HL-60 (cell line): Measurements from ENCODE around the gene RESF1.
A peak's percentile ranks its signal among the peaks of the same experiment; 100 is the strongest.

Experiments
- DNase-seq, 2 experiments: peaks; one replicate each; pipeline ENCODE4 v3.0.0-alpha.2; 2010 to 2020; ENCODE audit warnings: low read depth in 1 of 2, low spot score in 1 of 2
- H3K27ac ChIP-seq: fragments of 250-450 bp; sonication (Bioruptor Pico); replicated peaks from 2 replicates; pipeline ENCODE4 v1.5.1; 2020; ENCODE audit warnings: mild to moderate bottlenecking, moderate library complexity
- H3K27me3 ChIP-seq: fragments of 250-450 bp; sonication (Bioruptor Pico); 2 replicates; pipeline ENCODE4 v1.5.1; 2021; ENCODE audit warnings: mild to moderate bottlenecking, moderate library complexity; ENCODE audit not compliant: insufficient read depth, poor library complexity, severe bottlenecking
- H3K4me3 ChIP-seq: replicated peaks from 2 replicates; pipeline ENCODE4 v1.5.1; 2011; ENCODE audit warnings: mild to moderate bottlenecking, control low read depth, low read length; ENCODE audit not compliant: insufficient read depth
- GABPA ChIP-seq: IDR thresholded peaks from 2 replicates; pipeline ENCODE4 v1.6.1; 2012; ENCODE audit warnings: low read depth
- POLR2AphosphoS5 ChIP-seq: IDR thresholded peaks from 2 replicates; pipeline ENCODE4 v1.6.1; 2012; ENCODE audit warnings: low read depth
- SPI1 ChIP-seq: IDR thresholded peaks from 2 replicates; pipeline ENCODE4 v1.6.1; 2012; ENCODE audit warnings: low read depth, mild to moderate bottlenecking, borderline replicate concordance
- TF ChIP-seq, protein P1 (sequence below): IDR thresholded peaks from one replicate; pipeline ENCODE4 v1.5.1; 2011; ENCODE audit warnings: low read length, control low read depth, inconsistent platforms; ENCODE audit not compliant: insufficient read depth
- TF ChIP-seq, protein P2 (sequence below): IDR thresholded peaks from 2 replicates; pipeline ENCODE4 v1.6.1; 2012; ENCODE audit warnings: low read depth; ENCODE audit not compliant: insufficient replicate concordance

Gene RESF1

DNA sequence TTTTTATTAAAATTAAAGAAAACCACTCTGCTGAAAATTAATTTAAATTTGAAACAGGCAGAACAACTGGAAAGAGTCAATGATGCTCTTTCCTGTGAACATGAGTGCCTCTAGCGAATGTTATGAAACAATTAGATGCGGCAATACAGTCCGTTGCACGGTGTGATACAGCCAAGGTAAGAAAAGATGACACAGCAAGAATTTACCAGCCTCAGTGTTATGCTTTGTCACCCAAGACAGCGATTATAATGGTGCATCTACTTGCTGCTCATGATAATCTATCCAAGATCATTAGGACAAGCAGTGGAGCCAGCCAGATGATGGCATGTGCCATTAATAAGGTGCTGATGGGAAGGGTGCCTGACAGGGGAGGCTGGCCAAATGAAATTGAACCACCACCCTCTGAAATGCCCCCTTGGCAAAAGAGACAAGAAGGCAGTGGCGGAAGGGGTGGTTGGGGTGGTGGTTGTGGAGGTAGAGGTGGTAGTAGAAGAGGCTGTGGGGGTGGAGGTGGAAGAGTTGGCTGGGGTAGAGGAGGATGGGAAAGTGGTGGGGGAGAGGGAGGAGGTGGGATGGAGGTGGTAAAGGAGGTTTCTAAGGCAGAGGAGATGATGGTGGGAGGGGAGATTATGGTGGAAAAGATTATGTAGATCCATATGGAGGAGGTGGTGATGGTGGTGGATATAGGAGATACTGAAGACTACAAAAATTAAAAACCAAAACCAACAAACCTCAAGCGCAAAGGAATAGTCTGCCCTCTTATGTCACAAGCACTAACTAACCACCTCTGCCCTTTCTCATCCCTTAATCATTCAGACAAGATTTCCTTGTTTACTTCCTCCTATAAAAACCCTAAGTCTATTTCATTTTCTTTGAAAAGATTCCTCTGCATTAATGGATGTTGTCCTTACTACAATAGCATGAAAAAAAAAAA lies 4.0 kb upstream of the RESF1 start:
- Histone ChIP-seq H3K27me3 (no peaks in the 10 kb centered on the region), H3K4me3 (no peak overlapping the region), H3K27ac (no peak overlapping the region)
- no peak for DNase-seq
- no peak for TF ChIP-seq SPI1
- TF ChIP-seq GABPA: no peak
- TF ChIP-seq POLR2AphosphoS5: no peak
- TF ChIP-seq, protein P1, sequence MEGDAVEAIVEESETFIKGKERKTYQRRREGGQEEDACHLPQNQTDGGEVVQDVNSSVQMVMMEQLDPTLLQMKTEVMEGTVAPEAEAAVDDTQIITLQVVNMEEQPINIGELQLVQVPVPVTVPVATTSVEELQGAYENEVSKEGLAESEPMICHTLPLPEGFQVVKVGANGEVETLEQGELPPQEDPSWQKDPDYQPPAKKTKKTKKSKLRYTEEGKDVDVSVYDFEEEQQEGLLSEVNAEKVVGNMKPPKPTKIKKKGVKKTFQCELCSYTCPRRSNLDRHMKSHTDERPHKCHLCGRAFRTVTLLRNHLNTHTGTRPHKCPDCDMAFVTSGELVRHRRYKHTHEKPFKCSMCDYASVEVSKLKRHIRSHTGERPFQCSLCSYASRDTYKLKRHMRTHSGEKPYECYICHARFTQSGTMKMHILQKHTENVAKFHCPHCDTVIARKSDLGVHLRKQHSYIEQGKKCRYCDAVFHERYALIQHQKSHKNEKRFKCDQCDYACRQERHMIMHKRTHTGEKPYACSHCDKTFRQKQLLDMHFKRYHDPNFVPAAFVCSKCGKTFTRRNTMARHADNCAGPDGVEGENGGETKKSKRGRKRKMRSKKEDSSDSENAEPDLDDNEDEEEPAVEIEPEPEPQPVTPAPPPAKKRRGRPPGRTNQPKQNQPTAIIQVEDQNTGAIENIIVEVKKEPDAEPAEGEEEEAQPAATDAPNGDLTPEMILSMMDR: no peak

DNA sequence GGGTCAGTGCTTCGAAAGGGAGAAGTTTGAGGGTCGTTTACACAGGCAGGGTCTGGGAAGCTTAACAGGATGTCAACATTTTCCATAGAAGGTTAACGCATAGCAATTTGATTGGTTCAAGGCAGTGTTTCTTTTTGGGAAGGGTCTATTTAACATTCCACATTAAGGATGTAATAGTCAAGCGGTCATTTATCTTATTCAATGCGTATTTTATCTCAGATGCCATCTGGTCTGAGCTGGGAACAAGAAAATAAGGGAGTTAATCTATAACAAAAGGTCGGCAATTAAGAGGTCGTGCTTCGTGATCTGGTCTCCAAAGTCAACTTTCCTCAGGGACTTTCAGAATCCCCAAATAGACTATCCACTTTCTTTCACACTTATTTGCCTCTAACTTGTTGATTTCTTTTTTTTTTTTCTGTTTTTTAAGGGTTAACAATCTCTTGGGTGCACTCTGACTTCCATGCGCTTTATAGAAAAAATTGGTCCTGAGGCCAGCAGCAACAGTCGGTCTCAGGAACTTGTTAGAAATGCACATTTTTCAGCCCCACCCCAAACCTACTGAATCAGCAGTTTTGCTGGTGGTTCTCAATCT lies 550 bp upstream of the RESF1 start:
- Histone ChIP-seq H3K27me3 (no peaks in the 10 kb centered on the region), H3K27ac (peak overlapping the region; percentile 92), H3K4me3 (peak overlapping the region; percentile 58)
- no peak for DNase-seq
- TF ChIP-seq GABPA: no peak
- no peak for TF ChIP-seq SPI1
- TF ChIP-seq, protein P2, sequence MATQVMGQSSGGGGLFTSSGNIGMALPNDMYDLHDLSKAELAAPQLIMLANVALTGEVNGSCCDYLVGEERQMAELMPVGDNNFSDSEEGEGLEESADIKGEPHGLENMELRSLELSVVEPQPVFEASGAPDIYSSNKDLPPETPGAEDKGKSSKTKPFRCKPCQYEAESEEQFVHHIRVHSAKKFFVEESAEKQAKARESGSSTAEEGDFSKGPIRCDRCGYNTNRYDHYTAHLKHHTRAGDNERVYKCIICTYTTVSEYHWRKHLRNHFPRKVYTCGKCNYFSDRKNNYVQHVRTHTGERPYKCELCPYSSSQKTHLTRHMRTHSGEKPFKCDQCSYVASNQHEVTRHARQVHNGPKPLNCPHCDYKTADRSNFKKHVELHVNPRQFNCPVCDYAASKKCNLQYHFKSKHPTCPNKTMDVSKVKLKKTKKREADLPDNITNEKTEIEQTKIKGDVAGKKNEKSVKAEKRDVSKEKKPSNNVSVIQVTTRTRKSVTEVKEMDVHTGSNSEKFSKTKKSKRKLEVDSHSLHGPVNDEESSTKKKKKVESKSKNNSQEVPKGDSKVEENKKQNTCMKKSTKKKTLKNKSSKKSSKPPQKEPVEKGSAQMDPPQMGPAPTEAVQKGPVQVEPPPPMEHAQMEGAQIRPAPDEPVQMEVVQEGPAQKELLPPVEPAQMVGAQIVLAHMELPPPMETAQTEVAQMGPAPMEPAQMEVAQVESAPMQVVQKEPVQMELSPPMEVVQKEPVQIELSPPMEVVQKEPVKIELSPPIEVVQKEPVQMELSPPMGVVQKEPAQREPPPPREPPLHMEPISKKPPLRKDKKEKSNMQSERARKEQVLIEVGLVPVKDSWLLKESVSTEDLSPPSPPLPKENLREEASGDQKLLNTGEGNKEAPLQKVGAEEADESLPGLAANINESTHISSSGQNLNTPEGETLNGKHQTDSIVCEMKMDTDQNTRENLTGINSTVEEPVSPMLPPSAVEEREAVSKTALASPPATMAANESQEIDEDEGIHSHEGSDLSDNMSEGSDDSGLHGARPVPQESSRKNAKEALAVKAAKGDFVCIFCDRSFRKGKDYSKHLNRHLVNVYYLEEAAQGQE: no peak
- TF ChIP-seq POLR2AphosphoS5: no peak
- TF ChIP-seq, protein P1: no peak

DNA sequence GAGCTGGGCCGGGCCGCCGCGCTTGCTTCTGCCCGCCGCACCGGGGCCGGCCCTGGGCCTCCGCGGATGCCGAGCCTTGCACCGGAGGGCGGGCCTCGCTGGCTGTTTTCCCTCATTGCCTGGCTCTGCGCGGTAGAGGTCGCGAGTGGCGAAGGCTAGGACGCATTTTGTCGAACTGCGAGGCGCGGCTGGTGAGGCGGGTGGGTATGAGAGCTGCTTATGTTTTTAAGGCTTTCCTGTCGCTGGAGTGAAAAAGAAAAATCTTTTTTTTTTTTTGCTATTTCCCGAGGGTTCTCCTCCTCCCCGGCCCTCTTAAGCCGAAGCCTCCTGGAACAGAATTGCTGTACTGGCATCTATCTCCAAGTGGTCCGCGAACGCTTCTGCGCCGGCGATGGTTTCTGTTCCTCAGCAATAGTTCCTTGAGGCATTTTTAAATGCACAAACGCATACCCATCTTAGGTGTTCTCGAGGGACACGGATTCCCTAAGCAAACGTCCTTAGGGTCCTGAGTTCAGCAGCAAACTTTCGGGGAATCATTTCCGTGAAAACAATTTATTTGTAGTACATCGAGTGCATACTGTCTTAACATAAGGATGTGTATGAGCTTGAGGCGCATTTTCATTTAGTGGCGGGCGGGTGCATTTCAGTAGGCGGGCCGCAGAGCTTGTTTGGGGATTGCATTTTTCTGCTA lies 631 bp downstream of the RESF1 start:
- DNase-seq: peak; percentile 21 to 69
- Histone ChIP-seq H3K27ac (peak overlapping the region; percentile 92), H3K27me3 (no peaks in the 10 kb centered on the region), H3K4me3 (peak overlapping the region; percentile 58)
- TF ChIP-seq POLR2AphosphoS5: peak; percentile 16; the same call in 1 of the 2 replicates
- TF ChIP-seq, protein P2: no peak
- TF ChIP-seq, protein P1: no peak
